Retinal pigment epithelial cell (primary cell): ENCODE data around the gene DGKA.

Source experiments
- DNase-seq: peaks from one replicate; pipeline ENCODE4 v3.0.0-alpha.2; 2010; ENCODE audit warnings: low read depth
- H3K4me3 ChIP-seq: 2 replicates; pipeline ENCODE4 v1.5.1; 2011; ENCODE audit warnings: mild to moderate bottlenecking, low read length, control low read depth, moderate library complexity
- CTCF ChIP-seq: conservative IDR thresholded peaks from 2 replicates; pipeline ENCODE4 v1.5.1; 2011; ENCODE audit warnings: low read depth, low read length, control low read depth, inconsistent platforms

The DGKA gene

GRCh38 chr12:55955800-55956508, 25.0 kb downstream of the DGKA start:
- TF ChIP-seq CTCF, result peak; percentile 68
- no peak overlapping the region for H3K4me3 ChIP-seq
- no peak for DNase-seq

- DNase-seq, result no peak
- no peak for TF ChIP-seq CTCF
- no peak overlapping the region for H3K4me3 ChIP-seq
Measured at GRCh38 chr12:55957106-55957859, 26.3 kb downstream of the DGKA start.

GRCh38 chr12:55963760-55964159, 32.8 kb downstream of the DGKA start:
- TF ChIP-seq CTCF, result no peak
- DNase-seq, result no peak

GRCh38 chr12:55965240-55965639, 34.3 kb downstream of the DGKA start:
- DNase-seq, result no peak
- TF ChIP-seq CTCF, result no peak
- peak overlapping the region; percentile 89 for H3K4me3 ChIP-seq

More at GRCh38 chr12:55963760-55964159, 32.8 kb downstream of the DGKA start:
- H3K4me3 ChIP-seq, result peak overlapping the region; percentile 89

- DNase-seq, result no peak
- peak within 1 kb of the TSS; percentile 89 for H3K4me3 ChIP-seq
- TF ChIP-seq CTCF, result no peak
Measured at GRCh38 chr12:55965941-55966407, 35.0 kb downstream of the DGKA start, which contains the start of gene PMEL. PMEL (minus strand) TSS chr12:55966042; CDS start chr12:55966011, 31 bp downstream.

- no peak for DNase-seq
- TF ChIP-seq CTCF, result no peak
- peak within 1 kb of the TSS; percentile 89 for H3K4me3 ChIP-seq
Measured at GRCh38 chr12:55966408-55967281, 35.7 kb downstream of the DGKA start, which contains the start of gene CDK2. CDK2 (plus strand) TSS chr12:55966830; CDS start chr12:55967009, 179 bp downstream.
